Peyer's patch (tissue), 4 donors: Measurements from ENCODE around the gene EMID1.

Experiments used
- CTCF ChIP-seq, 6 experiments: fragments of 450-650 bp in 4 of 6; fragments of 200-600 bp in 2 of 6; sonication (generic) in 1 of 6; IDR thresholded peaks; one replicate each; pipeline ENCODE4 v1.5.1; 2017 to 2019; ENCODE audit warnings: antibody characterized with exemption in 6 of 6, mild to moderate bottlenecking in 3 of 6, moderate library complexity in 1 of 6
- POLR2A ChIP-seq, 2 donors: fragments of 450-650 bp; IDR thresholded peaks; one replicate each; pipeline ENCODE4 v1.5.1; 2017; ENCODE audit warnings: antibody characterized with exemption in 2 of 2, mild to moderate bottlenecking in 2 of 2, moderate library complexity in 2 of 2

GRCh38 chr22:29186302-29186701 lies 19.4 kb upstream of the EMID1 start:
- TF ChIP-seq CTCF (IDR thresholded peaks at IDR 0.05) (no peak), POLR2A (IDR thresholded peaks at IDR 0.05) (no peak)
